ENCODE measurements around the gene MED13L.

MED13L gene

GRCh38 chr12:115957686-115958290 lies 319.7 kb downstream of the MED13L start:
- no peak overlapping the region for H3K4me3 ChIP-seq (ENCODE audit: low read depth, low read length)
- TF ChIP-seq, protein P1, sequence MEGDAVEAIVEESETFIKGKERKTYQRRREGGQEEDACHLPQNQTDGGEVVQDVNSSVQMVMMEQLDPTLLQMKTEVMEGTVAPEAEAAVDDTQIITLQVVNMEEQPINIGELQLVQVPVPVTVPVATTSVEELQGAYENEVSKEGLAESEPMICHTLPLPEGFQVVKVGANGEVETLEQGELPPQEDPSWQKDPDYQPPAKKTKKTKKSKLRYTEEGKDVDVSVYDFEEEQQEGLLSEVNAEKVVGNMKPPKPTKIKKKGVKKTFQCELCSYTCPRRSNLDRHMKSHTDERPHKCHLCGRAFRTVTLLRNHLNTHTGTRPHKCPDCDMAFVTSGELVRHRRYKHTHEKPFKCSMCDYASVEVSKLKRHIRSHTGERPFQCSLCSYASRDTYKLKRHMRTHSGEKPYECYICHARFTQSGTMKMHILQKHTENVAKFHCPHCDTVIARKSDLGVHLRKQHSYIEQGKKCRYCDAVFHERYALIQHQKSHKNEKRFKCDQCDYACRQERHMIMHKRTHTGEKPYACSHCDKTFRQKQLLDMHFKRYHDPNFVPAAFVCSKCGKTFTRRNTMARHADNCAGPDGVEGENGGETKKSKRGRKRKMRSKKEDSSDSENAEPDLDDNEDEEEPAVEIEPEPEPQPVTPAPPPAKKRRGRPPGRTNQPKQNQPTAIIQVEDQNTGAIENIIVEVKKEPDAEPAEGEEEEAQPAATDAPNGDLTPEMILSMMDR (IDR thresholded peaks at IDR 0.05; ENCODE audit: borderline replicate concordance, insufficient read depth, low read depth, low read length) = no peak

GRCh38 chr12:115956659-115957058 lies 320.8 kb downstream of the MED13L start:
- TF ChIP-seq, protein P1 (IDR thresholded peaks at IDR 0.05; ENCODE audit: borderline replicate concordance, insufficient read depth, low read depth, low read length) = no peak
- no peak overlapping the region for H3K4me3 ChIP-seq (ENCODE audit: low read depth, low read length)

DNA sequence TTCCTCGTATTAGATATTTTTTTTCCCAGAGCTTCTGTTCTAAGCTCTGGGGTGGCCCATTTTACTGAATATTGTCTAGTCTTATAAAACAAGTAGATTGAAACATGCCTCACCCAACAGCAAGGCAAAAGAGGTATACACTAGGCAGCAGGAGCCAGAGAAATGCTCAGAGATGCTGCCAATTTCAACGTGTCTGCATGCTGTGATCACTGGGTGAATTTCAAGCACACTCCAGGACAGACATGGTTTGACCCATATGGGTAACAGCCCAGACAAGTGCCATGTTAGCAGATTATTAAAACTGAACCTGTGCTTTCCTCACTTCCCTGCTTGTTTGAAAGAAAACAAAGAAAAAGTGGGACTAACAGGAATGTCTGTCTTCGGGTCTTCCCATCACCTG lies 321.3 kb downstream of the MED13L start:
- H3K4me3 ChIP-seq (ENCODE audit: low read depth, low read length) = no peak overlapping the region
- TF ChIP-seq, protein P1 (IDR thresholded peaks at IDR 0.05; ENCODE audit: borderline replicate concordance, insufficient read depth, low read depth, low read length) = no peak

- TF ChIP-seq, protein P1 (IDR thresholded peaks at IDR 0.05; ENCODE audit: borderline replicate concordance, insufficient read depth, low read depth, low read length) = no peak
- no peak overlapping the region for H3K4me3 ChIP-seq (ENCODE audit: low read depth, low read length)
Observed at GRCh38 chr12:115953450-115953849, 324.0 kb downstream of the MED13L start.

- TF ChIP-seq, protein P1 (IDR thresholded peaks at IDR 0.05; ENCODE audit: borderline replicate concordance, insufficient read depth, low read depth, low read length) = no peak
- H3K4me3 ChIP-seq (ENCODE audit: low read depth, low read length) = no peak overlapping the region
Observed at GRCh38 chr12:115953031-115953430, 324.5 kb downstream of the MED13L start.

DNA sequence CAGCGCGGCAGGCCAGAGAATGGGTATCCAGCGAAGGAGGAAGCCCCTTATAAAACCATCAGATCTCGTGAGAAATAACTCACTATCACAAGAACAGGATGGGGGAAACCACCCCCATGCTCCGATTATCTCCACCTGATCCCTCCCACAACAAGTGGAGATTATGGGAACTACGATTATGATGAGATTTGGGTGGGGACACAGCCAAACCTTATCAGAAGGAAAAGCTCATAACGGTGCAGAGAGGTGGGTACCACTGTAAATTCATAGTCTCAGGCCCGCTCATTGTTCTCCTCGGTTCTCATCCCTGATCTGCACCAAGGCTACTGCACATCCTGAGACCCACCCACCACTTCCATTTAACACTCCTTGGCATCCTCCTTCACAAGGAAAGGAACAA lies 326.5 kb downstream of the MED13L start:
- no peak overlapping the region for H3K4me3 ChIP-seq (ENCODE audit: low read depth, low read length)
- TF ChIP-seq, protein P1 (IDR thresholded peaks at IDR 0.05; ENCODE audit: borderline replicate concordance, insufficient read depth, low read depth, low read length) = no peak

- TF ChIP-seq, protein P1 (IDR thresholded peaks at IDR 0.05; ENCODE audit: borderline replicate concordance, insufficient read depth, low read depth, low read length) = no peak
- no peak overlapping the region for H3K4me3 ChIP-seq (ENCODE audit: low read depth, low read length)
Observed at GRCh38 chr12:115949675-115950074, 327.8 kb downstream of the MED13L start.
